Occipital lobe (tissue), 1 donor: ENCODE measurements around the gene ZFHX2. TPM values are rescaled to one million over a fixed set of nuclear protein-coding genes. Genes with fewer than 3 reads are reported as not detected.

Experiments
- total RNA-seq: library from RNA; depleted of rRNA; stranded (reverse); fragments of >200 nt; gene quantifications from one replicate; pipeline ENCODE4 v1.2.3, GENCODE V29; 2014

Gene ZFHX2
- total RNA-seq, 1 donor from 2014 or later: 1.2 TPM

Other genes with a start within 250 kb of the ZFHX2 start
- 5.8 TPM for gene PPP1R3E, start 248.9 kb downstream of the ZFHX2 start, total RNA-seq
- 17.8 TPM for gene BCL2L2, start 244.9 kb downstream of the ZFHX2 start, total RNA-seq
- 59.6 TPM for gene PABPN1, start 230.3 kb downstream of the ZFHX2 start, total RNA-seq
- 158 TPM for gene SLC22A17, start 198.9 kb downstream of the ZFHX2 start, total RNA-seq
- 17.5 TPM for gene EFS, start 186.6 kb downstream of the ZFHX2 start, total RNA-seq
- not detected for gene IL25, start 179.0 kb downstream of the ZFHX2 start, total RNA-seq
- gene CMTM5, start 174.7 kb downstream of the ZFHX2 start, total RNA-seq: 0.62 TPM
- gene MYH6, start 143.5 kb downstream of the ZFHX2 start, total RNA-seq: not detected
- gene MYH7, start 116.1 kb downstream of the ZFHX2 start, total RNA-seq: 0.31 TPM
- gene NGDN, start 82.1 kb downstream of the ZFHX2 start, total RNA-seq: 49.1 TPM
- gene THTPA, start 4.5 kb upstream of the ZFHX2 start, total RNA-seq: 6.9 TPM
- 10.0 TPM for gene AP1G2, start 16.0 kb upstream of the ZFHX2 start, total RNA-seq
- 28.9 TPM for gene JPH4, start 27.0 kb upstream of the ZFHX2 start, total RNA-seq
- gene DHRS2, start 84.6 kb upstream of the ZFHX2 start, total RNA-seq: 0.31 TPM